Stimulated activated naive CD8-positive, alpha-beta T cell treated with anti-CD3 and anti-CD28 coated beads, Interleukin-15, Interleukin-2, amounts not matched to agents 100 ng/mL and 50 ng/mL, for 24 hours (primary cell): Measurements from ENCODE around the gene XRCC1.
A peak's percentile ranks its signal among the peaks of the same experiment; 100 is the strongest.
"Not testable (repeated sequence)": the region's sequence is repeated elsewhere in the genome, so short reads cannot be mapped to it uniquely, and the experiment has no call there.

Source experiments
- H3K27ac Mint-ChIP-seq: one replicate; pipeline ENCODE4 v1.8.0; 2021; ENCODE audit warnings: mild to moderate bottlenecking, mixed read lengths
- H3K27me3 Mint-ChIP-seq: one replicate; pipeline ENCODE4 v1.8.0; 2021; ENCODE audit warnings: mixed read lengths
- H3K36me3 Mint-ChIP-seq: one replicate; pipeline ENCODE4 v1.8.0; 2021; ENCODE audit warnings: low read depth, mixed read lengths
- H3K4me1 Mint-ChIP-seq: one replicate; pipeline ENCODE4 v1.8.0; 2021; ENCODE audit warnings: low read depth, mixed read lengths
- H3K4me3 Mint-ChIP-seq: one replicate; pipeline ENCODE4 v1.8.0; 2021; ENCODE audit warnings: mild to moderate bottlenecking, mixed read lengths
- H3K9me3 Mint-ChIP-seq: one replicate; pipeline ENCODE4 v1.8.0; 2021; ENCODE audit warnings: mixed read lengths

The XRCC1 gene

GRCh38 chr19:43527860-43528622 is 47.3 kb downstream of the XRCC1 start:
- H3K4me1 Mint-ChIP-seq, result peaks cover 45% of the 10 kb centered on the region
- no peak overlapping the region for H3K27ac Mint-ChIP-seq
- H3K4me3 Mint-ChIP-seq, result peak overlapping the region; percentile 7
- H3K36me3 Mint-ChIP-seq, result no peaks in the 10 kb centered on the region
- H3K27me3 Mint-ChIP-seq, result no peaks in the 10 kb centered on the region
- no peaks in the 10 kb centered on the region for H3K9me3 Mint-ChIP-seq

- Mint-ChIP-seq H3K9me3 (no peaks in the 10 kb centered on the region), H3K27ac (peak within 1 kb of the TSS; percentile 87), H3K36me3 (no peaks in the 10 kb centered on the region), H3K4me1 (peaks cover 36% of the 10 kb centered on the region), H3K27me3 (no peaks in the 10 kb centered on the region), H3K4me3 (peak within 1 kb of the TSS; percentile 80)
Measured at GRCh38 chr19:43526884-43527859, 48.2 kb downstream of the XRCC1 start, which contains the start of gene ETHE1. ETHE1 (minus strand) TSS chr19:43527201; CDS start chr19:43527177, 24 bp downstream.

DNA sequence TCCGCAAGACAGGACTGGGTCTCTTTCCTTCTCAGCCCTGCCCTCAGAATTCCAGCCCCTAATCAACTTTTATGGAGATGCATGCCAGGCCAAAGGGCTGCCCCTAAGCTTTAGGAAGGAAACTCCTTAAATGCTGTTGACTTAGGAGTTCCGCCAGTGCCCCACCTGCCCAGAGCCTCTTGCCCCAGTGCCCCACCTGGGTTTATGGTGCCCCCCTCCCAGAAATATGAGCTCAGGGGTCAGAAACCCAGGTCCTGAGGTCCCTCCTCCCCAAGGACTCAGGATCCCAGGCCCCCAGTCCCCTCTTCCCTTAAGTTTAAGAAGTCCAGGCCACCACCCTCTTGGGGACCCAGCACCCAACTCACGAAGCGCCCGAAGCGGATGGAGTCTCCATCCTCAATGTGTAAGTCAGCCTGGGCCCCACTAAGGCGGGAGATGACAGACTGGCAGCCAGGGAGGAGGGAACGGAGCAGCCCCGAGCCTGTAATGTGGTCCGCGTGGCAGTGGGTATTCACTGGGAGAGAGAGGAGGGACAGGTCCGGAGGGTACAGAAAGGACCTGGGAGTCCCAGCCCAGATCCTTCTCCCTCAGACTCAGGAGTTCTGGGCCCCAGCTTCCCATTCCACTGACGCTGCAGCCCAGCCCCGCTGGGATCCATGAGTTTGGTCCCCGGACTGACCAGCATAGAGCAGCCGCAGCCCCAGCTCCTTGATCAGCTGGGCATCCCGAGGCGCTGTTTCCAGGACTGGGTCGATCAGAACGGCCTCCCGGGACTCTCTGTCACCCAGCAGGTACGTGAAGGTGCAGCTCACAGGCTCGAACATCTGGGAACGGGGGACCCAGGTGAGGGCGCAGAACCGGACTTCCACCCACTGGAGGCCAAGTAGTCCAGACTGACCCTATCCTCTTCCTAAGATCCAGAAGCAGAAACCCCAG is 49.2 kb downstream of the XRCC1 start:
- H3K4me1 Mint-ChIP-seq, result peaks cover 33% of the 10 kb centered on the region
- H3K36me3 Mint-ChIP-seq, result no peaks in the 10 kb centered on the region
- peak overlapping the region; percentile 87 for H3K27ac Mint-ChIP-seq
- H3K4me3 Mint-ChIP-seq, result peak overlapping the region; percentile 80
- H3K9me3 Mint-ChIP-seq, result no peaks in the 10 kb centered on the region
- no peaks in the 10 kb centered on the region for H3K27me3 Mint-ChIP-seq

GRCh38 chr19:43524922-43525835 is 50.1 kb downstream of the XRCC1 start:
- H3K4me3 Mint-ChIP-seq, result peak overlapping the region; percentile 80
- H3K9me3 Mint-ChIP-seq, result no peaks in the 10 kb centered on the region
- no peaks in the 10 kb centered on the region for H3K36me3 Mint-ChIP-seq
- peak overlapping the region; percentile 87 for H3K27ac Mint-ChIP-seq
- no peaks in the 10 kb centered on the region for H3K27me3 Mint-ChIP-seq
- peaks cover 33% of the 10 kb centered on the region for H3K4me1 Mint-ChIP-seq

DNA sequence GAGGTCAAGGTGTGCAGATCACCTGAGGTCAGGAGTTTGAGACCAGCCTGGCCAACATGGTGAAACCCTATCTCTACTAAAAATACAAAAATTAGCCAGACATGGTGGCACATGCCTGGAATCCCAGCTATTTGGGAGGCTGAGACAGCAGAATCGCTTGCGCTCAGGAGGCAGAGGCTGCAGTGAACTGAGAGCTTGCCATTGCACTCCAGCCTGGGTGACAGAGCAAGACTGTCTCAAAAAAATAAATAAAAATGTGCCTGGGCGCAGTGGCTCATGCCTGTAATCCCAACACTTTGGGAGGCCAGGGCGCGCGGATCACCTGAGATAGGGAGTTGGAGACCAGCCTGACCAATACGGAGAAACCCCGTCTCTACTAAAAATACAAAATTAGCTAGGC is 51.6 kb downstream of the XRCC1 start:
- H3K4me3 Mint-ChIP-seq, H3K9me3 Mint-ChIP-seq, H3K36me3 Mint-ChIP-seq, H3K27me3 Mint-ChIP-seq, H3K27ac Mint-ChIP-seq: not testable (repeated sequence)
- H3K4me1 Mint-ChIP-seq, result peaks cover 43% of the 10 kb centered on the region

- Mint-ChIP-seq H3K27me3 (no peaks in the 10 kb centered on the region), H3K9me3 (no peaks in the 10 kb centered on the region), H3K4me3 (no peak overlapping the region), H3K4me1 (peaks cover 42% of the 10 kb centered on the region), H3K36me3 (no peaks in the 10 kb centered on the region), H3K27ac (no peak overlapping the region)
Measured at GRCh38 chr19:43522929-43523328, 52.4 kb downstream of the XRCC1 start.

- Mint-ChIP-seq H3K36me3 (peaks cover 5% of the 10 kb centered on the region), H3K4me1 (peaks cover 23% of the 10 kb centered on the region), H3K27me3 (no peaks in the 10 kb centered on the region), H3K9me3 (no peaks in the 10 kb centered on the region), H3K4me3 (peak overlapping the region; percentile 37), H3K27ac (peak overlapping the region; percentile 18)
Measured at GRCh38 chr19:43519436-43520088, 55.8 kb downstream of the XRCC1 start.

GRCh38 chr19:43518051-43518450 is 57.3 kb downstream of the XRCC1 start:
- H3K4me1 Mint-ChIP-seq, result peaks cover 19% of the 10 kb centered on the region
- no peaks in the 10 kb centered on the region for H3K27me3 Mint-ChIP-seq
- peaks cover 5% of the 10 kb centered on the region for H3K36me3 Mint-ChIP-seq
- H3K4me3 Mint-ChIP-seq, result no peak overlapping the region
- no peak overlapping the region for H3K27ac Mint-ChIP-seq
- H3K9me3 Mint-ChIP-seq, result no peaks in the 10 kb centered on the region

DNA sequence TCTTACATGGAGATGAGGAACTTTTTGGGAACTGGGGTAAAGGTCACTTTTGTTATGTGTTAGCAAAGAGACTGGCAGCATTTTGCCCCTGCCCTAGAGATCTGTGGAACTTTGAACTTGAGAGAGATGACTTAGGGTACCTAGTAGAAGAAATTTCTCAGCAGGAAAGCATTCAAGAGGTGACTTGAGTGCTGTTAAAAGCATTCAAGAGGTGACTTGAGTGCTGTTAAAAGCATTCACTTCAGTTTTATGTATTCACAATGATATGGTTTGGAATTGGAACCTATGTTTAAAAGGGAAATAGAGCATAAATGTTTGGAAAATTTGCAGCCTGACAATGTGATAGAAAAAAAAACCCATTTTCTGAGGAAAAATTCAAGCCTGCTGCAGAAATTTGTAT is 62.9 kb downstream of the XRCC1 start:
- peaks cover 17% of the 10 kb centered on the region for H3K36me3 Mint-ChIP-seq
- not testable (repeated sequence) for H3K4me3 Mint-ChIP-seq

GRCh38 chr19:43511324-43511723 is 64.0 kb downstream of the XRCC1 start:
- no peaks in the 10 kb centered on the region for H3K9me3 Mint-ChIP-seq
- peaks cover 6% of the 10 kb centered on the region for H3K4me1 Mint-ChIP-seq
- peaks cover 17% of the 10 kb centered on the region for H3K36me3 Mint-ChIP-seq
- H3K27me3 Mint-ChIP-seq, result no peaks in the 10 kb centered on the region
- no peak overlapping the region for H3K27ac Mint-ChIP-seq
- no peak overlapping the region for H3K4me3 Mint-ChIP-seq

More for the DNA sequence above, 62.9 kb downstream of the XRCC1 start:
- not testable (repeated sequence) for H3K9me3 Mint-ChIP-seq, H3K27me3 Mint-ChIP-seq, H3K4me1 Mint-ChIP-seq, H3K27ac Mint-ChIP-seq

- H3K27me3 Mint-ChIP-seq, result no peaks in the 10 kb centered on the region
- H3K9me3 Mint-ChIP-seq, result no peaks in the 10 kb centered on the region
- peaks cover 13% of the 10 kb centered on the region for H3K36me3 Mint-ChIP-seq
- H3K4me1 Mint-ChIP-seq, result peaks cover 2% of the 10 kb centered on the region
- H3K4me3 Mint-ChIP-seq, result no peak overlapping the region
- H3K27ac Mint-ChIP-seq, result no peak overlapping the region
Measured at GRCh38 chr19:43510713-43511112, 64.6 kb downstream of the XRCC1 start.

- Mint-ChIP-seq H3K27me3 (no peaks in the 10 kb centered on the region), H3K9me3 (no peaks in the 10 kb centered on the region), H3K27ac (no peak overlapping the region), H3K36me3 (peaks cover 12% of the 10 kb centered on the region), H3K4me1 (peaks cover 21% of the 10 kb centered on the region), H3K4me3 (no peak overlapping the region)
Measured at GRCh38 chr19:43507880-43508279, 67.4 kb downstream of the XRCC1 start.

DNA sequence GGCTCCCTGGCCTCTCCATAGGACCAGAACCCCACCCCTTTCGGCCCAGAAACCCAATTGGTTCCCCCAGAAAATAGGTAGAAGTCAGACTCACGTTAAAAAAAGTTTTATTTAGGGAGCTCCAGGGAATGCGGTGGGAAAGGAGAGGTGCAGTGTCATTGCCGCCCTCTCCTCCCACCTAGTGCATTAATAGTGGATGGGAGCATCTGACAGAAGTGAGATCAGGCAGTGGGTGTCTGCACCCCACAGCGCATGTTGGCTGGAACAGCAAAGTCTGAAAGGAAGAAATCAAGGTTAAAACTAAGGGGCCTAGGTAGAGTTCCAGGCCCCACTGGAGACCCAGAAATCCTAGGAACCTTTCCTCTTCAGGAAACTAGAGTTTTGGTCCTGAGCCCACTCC is 68.7 kb downstream of the XRCC1 start:
- Mint-ChIP-seq H3K4me1 (peaks cover 30% of the 10 kb centered on the region), H3K9me3 (no peaks in the 10 kb centered on the region), H3K27me3 (no peaks in the 10 kb centered on the region), H3K27ac (no peak overlapping the region), H3K4me3 (no peak overlapping the region), H3K36me3 (peaks cover 12% of the 10 kb centered on the region)
